ENCODE measurements around the gene LIX1. TPM values are rescaled to one million over a fixed set of nuclear protein-coding genes. Genes with fewer than 3 reads are reported as not detected.

The LIX1 gene
- total and polyA plus RNA-seq, 10 donors: 0.06 to 0.14 TPM; not detected in 8

GRCh38 chr5:97157689-97158088 lies 15.3 kb upstream of the LIX1 start:
- H3K4me1 ChIP-seq: peaks cover 0 to 8% (median under 1%) of the 10 kb centered on the region in 6 donors
- H3K9me3 ChIP-seq: peaks cover 4 to 29% (median 20%) of the 10 kb centered on the region in 8 donors
- no peaks in the 10 kb centered on the region for H3K27me3 ChIP-seq (replicated peaks in 1 of 7)
- WGBS, 5 donors: 94 to 99% (median 97%) methylated on average over 2 of the region's 2 CpGs
- DNase-seq: no peak
- intact Hi-C loops (cut with DNase I; ENCODE audit: low total_unique reads): no loop called here
- peaks cover 0 to 45% (median 16%) of the 10 kb centered on the region in 6 donors for H3K36me3 ChIP-seq
- H3K4me3 ChIP-seq: no peak overlapping the region
- no peak for TF ChIP-seq CTCF (IDR thresholded peaks at IDR 0.05 in 8 of 11, conservative IDR thresholded peaks at IDR 0.05 in 3 of 11)
- TF ChIP-seq POLR2AphosphoS5 (IDR thresholded peaks at IDR 0.05): no peak
- TF ChIP-seq POLR2A (IDR thresholded peaks at IDR 0.05): no peak
- H3K27ac ChIP-seq: no peak overlapping the region

GRCh38 chr5:97151370-97151769 lies 9.0 kb upstream of the LIX1 start:
- H3K27me3 ChIP-seq (replicated peaks in 1 of 7): no peaks in the 10 kb centered on the region
- intact Hi-C loops (cut with DNase I; ENCODE audit: low total_unique reads): no loop called here
- no peak for TF ChIP-seq POLR2AphosphoS5 (IDR thresholded peaks at IDR 0.05)
- TF ChIP-seq POLR2A (IDR thresholded peaks at IDR 0.05): no peak
- no peak for TF ChIP-seq CTCF (IDR thresholded peaks at IDR 0.05 in 8 of 11, conservative IDR thresholded peaks at IDR 0.05 in 3 of 11)
- H3K36me3 ChIP-seq: no peaks in the 10 kb centered on the region
- no peak for DNase-seq
- H3K27ac ChIP-seq: no peak overlapping the region
- H3K9me3 ChIP-seq: peaks cover 0 to 4% (median 0%) of the 10 kb centered on the region in 8 donors
- no peaks in the 10 kb centered on the region for H3K4me1 ChIP-seq
- H3K4me3 ChIP-seq: no peak overlapping the region
- 84 to 94% (median 90%) methylated on average over 3 of the region's 3 CpGs for WGBS, 5 donors

- Histone ChIP-seq H3K4me3 (no peak overlapping the region), H3K36me3 (no peaks in the 10 kb centered on the region), H3K27ac (no peak overlapping the region), H3K4me1 (no peaks in the 10 kb centered on the region), H3K27me3 (replicated peaks in 1 of 7) (no peaks in the 10 kb centered on the region), H3K9me3 (no peaks in the 10 kb centered on the region)
- 72 to 89% (median 80%) methylated on average over 1 of the region's 1 CpG for WGBS, 5 donors
- no peak for TF ChIP-seq CTCF (IDR thresholded peaks at IDR 0.05 in 8 of 11, conservative IDR thresholded peaks at IDR 0.05 in 3 of 11)
- no peak for TF ChIP-seq POLR2A (IDR thresholded peaks at IDR 0.05)
- no peak for TF ChIP-seq POLR2AphosphoS5 (IDR thresholded peaks at IDR 0.05)
- intact Hi-C loops (cut with DNase I; ENCODE audit: low total_unique reads): no loop called here
- DNase-seq: no peak
Observed at GRCh38 chr5:97150401-97150800, 8.0 kb upstream of the LIX1 start.

GRCh38 chr5:97149709-97150108 lies 7.3 kb upstream of the LIX1 start:
- DNase-seq: no peak
- TF ChIP-seq POLR2AphosphoS5 (IDR thresholded peaks at IDR 0.05) (no peak), POLR2A (IDR thresholded peaks at IDR 0.05) (no peak), CTCF (IDR thresholded peaks at IDR 0.05 in 8 of 11, conservative IDR thresholded peaks at IDR 0.05 in 3 of 11) (no peak)

More at GRCh38 chr5:97149709-97150108, 7.3 kb upstream of the LIX1 start:
- Histone ChIP-seq H3K36me3 (no peaks in the 10 kb centered on the region), H3K4me1 (no peaks in the 10 kb centered on the region), H3K27ac (no peak overlapping the region), H3K9me3 (no peaks in the 10 kb centered on the region), H3K4me3 (no peak overlapping the region), H3K27me3 (replicated peaks in 1 of 7) (no peaks in the 10 kb centered on the region)
- intact Hi-C loops (cut with DNase I; ENCODE audit: low total_unique reads): no loop called here
- 77 to 89% (median 86%) methylated on average over 2 of the region's 2 CpGs for WGBS, 5 donors

Data from spleen (tissue), 11 donors.